ENCODE results near the gene WDR20.
"Not testable (repeated sequence)": the region's sequence is repeated elsewhere in the genome, so short reads cannot be mapped to it uniquely, and the experiment has no call there.

Gene WDR20

GRCh38 chr14:102164965-102165364 is 25.3 kb downstream of the WDR20 start:
- no peak overlapping the region for H3K4me3 ChIP-seq (replicated peaks; ENCODE audit: low read depth, low read length)
- no peak for DNase-seq (ENCODE audit: extremely low read depth, low read depth)
- no peak for TF ChIP-seq CTCF (IDR thresholded peaks at IDR 0.05; ENCODE audit: low read depth, low read length, missing control alignments)

- no peak overlapping the region for H3K4me3 ChIP-seq (replicated peaks; ENCODE audit: low read depth, low read length)
- no peak for DNase-seq (ENCODE audit: extremely low read depth, low read depth)
- no peak for TF ChIP-seq CTCF (IDR thresholded peaks at IDR 0.05; ENCODE audit: low read depth, low read length, missing control alignments)
Measured at GRCh38 chr14:102170061-102170460, 30.4 kb downstream of the WDR20 start.

- TF ChIP-seq CTCF (IDR thresholded peaks at IDR 0.05; ENCODE audit: low read depth, low read length, missing control alignments), result no peak
- H3K4me3 ChIP-seq (replicated peaks; ENCODE audit: low read depth, low read length), result no peak overlapping the region
- no peak for DNase-seq (ENCODE audit: extremely low read depth, low read depth)
Measured at GRCh38 chr14:102171173-102172020, 31.7 kb downstream of the WDR20 start.

- DNase-seq (ENCODE audit: extremely low read depth, low read depth); H3K4me3 ChIP-seq (replicated peaks; ENCODE audit: low read depth, low read length): not testable (repeated sequence)
Measured at GRCh38 chr14:102172021-102172272, 32.2 kb downstream of the WDR20 start.

GRCh38 chr14:102172721-102173120 is 33.0 kb downstream of the WDR20 start:
- H3K4me3 ChIP-seq (replicated peaks; ENCODE audit: low read depth, low read length); DNase-seq (ENCODE audit: extremely low read depth, low read depth): not testable (repeated sequence)

- no peak for TF ChIP-seq CTCF (IDR thresholded peaks at IDR 0.05; ENCODE audit: low read depth, low read length, missing control alignments)
- H3K4me3 ChIP-seq (replicated peaks; ENCODE audit: low read depth, low read length), result no peak overlapping the region
- DNase-seq (ENCODE audit: extremely low read depth, low read depth), result no peak
Measured at GRCh38 chr14:102177161-102177560, 37.5 kb downstream of the WDR20 start.

GRCh38 chr14:102178806-102179205 is 39.1 kb downstream of the WDR20 start:
- no peak for TF ChIP-seq CTCF (IDR thresholded peaks at IDR 0.05; ENCODE audit: low read depth, low read length, missing control alignments)
- no peak for DNase-seq (ENCODE audit: extremely low read depth, low read depth)
- H3K4me3 ChIP-seq (replicated peaks; ENCODE audit: low read depth, low read length), result no peak overlapping the region
